Islet of Langerhans (tissue), 1 donor: ENCODE measurements around the gene IL1RAPL1.

Experiments
- FAIRE-seq: peaks from one replicate; lab custom pipeline; 2011; peaks lifted over from hg19 to GRCh38; lab: Jason Lieb, UNC

The IL1RAPL1 gene

DNA sequence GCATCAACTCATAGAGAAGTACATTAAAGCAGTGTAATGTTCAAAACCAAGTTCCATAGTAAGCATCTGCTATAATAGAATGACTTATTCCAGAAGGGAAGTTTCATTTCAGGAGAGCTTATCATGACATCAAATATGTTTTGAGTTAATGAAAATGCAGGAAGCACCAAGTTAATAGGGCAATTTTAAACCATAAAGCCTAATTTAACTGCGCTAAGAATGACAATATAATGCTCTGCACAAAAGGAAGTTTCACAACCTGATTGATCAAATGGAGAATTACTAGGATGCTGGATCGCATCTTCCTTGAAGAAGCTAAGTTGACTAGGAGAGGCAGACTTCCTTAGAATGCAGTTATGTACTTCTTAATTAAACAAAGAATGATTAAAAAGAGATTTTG is 1211.2 kb downstream of the IL1RAPL1 start:
- no peak for FAIRE-seq

DNA sequence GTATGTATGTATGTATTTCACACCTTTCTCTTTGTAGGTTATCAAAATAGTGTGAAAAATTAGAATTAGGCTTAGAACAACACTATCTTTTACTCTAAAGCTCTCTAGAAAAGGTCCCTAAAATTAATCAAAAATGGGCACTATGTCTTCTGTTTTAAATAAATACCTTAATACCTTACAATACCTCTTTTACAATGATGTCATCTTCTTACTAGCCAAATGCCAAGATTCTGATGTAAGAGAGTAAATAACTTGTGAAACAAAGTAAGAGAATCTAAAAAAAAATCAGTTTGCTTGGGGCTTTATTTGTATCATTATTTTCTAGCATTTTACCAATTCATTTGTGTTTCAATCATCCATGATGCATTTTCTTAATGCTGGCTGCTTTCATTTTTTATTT is 1225.9 kb downstream of the IL1RAPL1 start:
- FAIRE-seq, result no peak

DNA sequence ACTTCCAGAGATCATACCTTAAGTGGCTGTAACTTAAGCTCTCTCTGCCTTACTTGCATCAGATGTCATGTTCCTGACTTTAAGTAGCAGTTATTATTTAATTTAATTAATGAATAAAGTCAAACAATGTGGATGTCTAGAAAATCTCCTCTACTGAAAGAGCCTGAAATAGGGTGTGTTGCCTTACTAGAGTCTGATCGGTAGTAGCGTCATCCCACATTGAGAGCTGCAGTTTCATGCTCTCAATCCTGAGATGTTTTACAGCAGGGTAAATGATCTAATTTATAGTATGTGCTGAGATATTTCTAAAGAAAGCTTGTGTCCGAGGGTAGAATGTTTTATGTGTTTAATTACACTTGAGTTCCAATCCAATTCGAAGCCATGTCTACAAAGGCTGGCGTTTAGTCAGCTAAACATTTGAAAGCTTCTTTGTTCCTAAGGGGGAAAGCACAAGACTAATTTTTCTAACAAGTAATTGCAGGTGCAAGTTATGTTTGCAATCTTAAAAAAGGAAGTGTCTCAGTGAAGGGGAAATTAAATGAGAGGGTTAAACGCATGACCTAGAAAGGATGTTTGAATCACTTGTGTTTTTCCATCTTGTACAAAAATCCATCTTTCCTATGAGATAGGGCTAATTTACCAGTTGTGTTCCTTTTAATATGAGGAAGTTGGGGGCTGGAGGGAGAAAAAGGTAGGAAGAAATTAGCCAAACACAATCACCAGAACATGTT is 1237.1 kb downstream of the IL1RAPL1 start:
- FAIRE-seq, result no peak

DNA sequence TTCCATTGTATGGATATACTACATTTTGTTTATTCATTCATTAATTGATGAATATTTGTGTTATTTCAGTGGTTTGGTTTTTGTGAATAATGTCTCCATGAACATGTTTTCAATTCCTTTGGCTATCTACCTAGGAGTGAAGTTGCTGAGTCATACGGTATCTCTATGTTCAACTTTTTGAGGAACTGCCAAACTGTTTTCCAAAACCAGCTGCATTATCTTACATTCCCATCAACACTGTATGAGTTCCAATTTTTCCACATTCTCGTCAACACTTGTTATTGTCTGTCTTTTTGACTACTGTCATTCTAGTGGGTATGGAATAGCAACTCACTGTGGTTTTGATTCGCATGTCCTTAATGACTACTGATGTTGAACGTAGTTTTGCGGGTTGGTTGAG is 1239.5 kb downstream of the IL1RAPL1 start:
- FAIRE-seq, result no peak

DNA sequence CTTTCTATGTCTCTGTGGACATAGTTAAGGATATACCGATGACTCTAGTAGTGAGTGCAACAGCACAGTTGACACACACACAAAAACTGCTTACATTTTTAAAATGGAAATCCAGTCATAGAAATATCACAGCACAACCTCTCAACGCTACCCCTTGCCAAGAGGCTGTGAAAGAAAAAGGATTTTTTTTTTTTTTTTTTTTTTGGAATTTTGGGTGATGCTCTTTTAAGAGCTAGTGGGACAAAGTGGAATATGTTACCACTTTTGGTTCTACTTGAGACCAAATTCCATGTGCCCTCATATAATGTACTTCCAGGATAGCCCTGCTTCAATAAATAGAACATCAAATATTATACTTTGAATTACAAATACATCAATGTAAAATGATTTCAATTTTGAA is 1247.1 kb downstream of the IL1RAPL1 start:
- no peak for FAIRE-seq

DNA sequence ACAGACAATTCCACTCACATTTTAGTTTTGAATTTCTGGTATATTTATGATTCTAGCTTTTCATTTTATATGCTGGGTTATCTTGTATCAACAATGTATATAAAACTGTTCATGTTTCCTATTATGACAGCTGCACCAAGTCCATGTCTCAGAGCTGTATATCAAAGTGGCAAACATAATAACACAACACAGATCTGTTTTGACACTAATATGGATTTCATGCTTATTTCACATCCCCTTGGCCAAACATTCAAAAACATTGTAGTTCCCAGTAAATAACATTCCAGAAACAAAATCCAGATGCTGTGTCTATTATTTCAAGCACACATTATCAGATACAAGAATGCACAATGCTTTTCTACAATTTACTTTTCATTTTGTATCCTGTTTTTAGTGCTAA is 1247.5 kb downstream of the IL1RAPL1 start:
- FAIRE-seq, result no peak

DNA sequence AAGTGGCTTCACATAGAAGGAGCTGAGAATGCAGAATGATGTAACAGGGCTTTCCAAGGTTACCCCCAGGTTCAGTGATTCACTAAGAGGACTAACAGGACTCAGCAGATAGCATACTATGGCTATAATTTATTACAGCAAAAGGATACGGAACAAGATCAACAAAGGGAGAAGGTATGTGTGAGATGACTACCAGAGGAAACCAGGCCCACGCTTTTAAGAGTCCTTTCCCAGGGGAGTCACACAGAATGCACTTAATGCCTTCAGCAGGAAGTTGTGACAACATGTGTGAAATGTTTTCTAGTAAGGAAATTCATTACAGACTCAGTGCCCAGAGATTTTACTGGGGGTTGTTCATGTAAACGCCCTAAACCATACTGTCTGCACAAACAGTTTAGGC is 1254.5 kb downstream of the IL1RAPL1 start:
- FAIRE-seq, result no peak

DNA sequence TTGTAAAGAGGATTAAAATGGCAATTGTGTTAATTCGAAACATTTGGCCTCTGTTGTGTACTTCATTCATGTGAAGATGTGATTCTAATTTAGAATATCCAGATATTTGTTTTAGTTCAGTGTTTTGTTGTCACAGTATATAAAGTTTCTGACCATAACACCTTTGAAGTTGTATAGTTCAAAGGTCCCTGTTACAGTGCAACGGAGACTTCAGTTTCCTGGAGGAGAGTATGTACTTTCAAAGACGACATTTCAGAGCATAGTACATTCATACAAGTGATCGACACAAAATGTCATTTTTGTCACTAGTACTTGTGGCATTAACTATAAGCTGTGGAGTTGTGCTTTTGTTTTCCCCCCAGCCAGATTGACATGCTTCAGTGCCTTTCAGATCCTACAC is 1255.3 kb downstream of the IL1RAPL1 start:
- FAIRE-seq, result no peak

DNA sequence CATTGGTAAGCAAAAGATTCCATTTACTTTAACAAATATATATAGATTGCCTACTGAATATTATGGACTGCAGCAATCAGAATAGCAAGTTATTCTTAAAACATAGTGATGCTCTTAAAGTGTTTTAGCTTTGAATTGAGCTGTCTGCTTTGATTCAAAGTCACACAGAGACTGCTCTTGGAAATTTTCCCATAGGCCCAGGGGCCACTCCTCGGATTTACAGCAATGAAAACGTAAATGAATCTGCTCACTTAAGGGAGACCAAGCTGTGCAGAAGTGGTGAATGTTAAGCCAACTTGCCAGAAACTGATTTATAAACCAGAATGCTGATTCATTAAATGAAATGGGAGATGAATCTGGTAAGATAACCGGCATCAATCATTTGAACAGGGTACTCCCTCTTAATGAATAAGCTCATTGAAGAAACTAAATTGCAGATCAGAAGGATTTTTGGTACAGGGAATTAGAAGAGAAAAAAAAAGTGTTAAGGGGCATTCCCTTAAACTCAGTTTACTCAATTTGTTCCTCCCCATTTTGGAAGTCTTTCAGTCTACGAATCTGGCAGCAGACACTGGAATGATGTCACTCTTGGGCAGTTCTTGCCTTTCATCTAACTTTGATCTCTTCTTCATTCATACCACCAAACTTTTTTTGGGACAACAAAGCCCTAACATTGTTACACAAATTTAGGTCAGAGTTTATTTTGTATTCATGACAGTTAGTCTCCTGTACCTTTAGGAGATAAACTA is 1264.8 kb downstream of the IL1RAPL1 start:
- no peak for FAIRE-seq

DNA sequence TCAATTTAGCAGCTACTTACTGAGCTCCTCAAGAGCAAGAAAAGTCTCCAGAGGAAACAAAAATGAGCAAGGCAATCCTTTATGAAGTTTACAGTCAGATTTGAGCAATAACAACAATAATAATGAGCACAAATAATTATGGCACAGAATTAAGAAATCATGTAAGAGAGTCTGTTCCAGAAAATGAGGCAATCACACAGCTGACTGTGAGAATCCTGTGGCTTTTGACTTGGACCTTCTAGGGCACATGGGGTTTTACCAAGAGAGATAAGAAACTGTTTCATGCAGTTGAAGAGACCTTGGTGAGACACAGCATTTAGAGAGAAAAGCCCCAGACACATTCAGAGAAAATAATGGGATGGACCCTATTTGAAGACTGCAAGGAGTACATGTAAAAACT is 1265.5 kb downstream of the IL1RAPL1 start:
- no peak for FAIRE-seq

DNA sequence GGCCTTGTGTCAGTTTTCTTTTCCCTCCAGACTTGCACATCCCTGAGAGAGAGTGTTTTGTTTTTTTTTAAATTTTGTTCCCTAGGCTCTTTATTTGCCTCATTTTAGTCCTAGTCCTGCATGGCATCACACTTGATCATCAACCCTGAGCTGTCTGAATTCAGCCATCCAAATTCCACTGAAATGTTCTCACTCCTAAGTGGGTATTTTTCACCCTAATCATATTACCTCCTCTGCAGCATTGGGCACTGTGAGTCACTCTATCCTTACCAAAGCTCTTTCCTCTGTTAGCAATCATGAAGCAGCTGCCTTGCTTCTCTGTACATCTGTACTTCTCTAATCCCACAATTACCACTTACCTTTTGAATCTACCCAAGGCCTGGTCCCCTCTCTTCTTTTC is 1271.5 kb downstream of the IL1RAPL1 start:
- FAIRE-seq, result no peak

DNA sequence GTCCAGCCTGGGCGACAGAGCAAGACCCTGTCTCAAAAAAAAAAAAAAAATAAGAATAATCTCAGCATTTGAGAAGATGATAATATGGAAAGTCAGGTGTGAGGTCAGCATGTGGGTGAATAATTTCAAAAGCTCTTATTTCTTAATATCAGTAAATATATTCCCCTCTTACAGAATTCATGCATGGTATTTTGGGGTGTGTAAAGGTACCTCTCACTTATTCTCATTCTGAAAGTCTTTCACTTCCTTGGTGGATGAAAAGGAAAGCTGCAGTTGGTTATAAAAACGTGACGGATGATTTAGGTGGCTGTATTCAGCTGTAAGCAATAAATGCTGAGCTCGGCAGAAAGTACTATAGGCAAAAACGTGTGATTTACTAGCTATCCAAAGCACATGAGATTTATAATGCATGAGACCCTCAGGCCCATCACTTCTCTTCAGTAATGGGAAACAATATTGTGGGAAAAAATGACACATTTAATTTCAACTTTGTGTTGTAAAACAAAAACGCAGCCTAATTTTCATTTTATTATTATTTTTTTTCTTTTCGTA is 1275.0 kb downstream of the IL1RAPL1 start:
- FAIRE-seq, result no peak

DNA sequence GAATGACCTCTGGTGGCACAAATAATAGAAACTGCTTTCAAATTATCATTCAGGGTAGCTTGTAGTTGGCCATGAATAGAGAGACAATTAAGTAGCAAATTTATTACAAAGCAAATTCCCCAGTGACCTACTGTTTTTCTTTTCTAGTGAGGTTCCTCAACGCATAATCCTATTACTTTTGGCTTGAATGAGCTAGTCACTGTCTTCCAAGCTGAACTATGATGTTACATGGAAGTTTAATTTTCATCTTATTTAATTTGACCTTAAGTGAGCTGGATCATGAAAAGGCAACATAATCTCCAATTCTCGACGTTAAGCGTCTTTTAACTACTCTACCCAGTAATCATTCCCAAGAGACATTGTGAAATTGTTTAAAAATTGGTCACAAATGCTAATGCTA is 1280.7 kb downstream of the IL1RAPL1 start:
- no peak for FAIRE-seq

DNA sequence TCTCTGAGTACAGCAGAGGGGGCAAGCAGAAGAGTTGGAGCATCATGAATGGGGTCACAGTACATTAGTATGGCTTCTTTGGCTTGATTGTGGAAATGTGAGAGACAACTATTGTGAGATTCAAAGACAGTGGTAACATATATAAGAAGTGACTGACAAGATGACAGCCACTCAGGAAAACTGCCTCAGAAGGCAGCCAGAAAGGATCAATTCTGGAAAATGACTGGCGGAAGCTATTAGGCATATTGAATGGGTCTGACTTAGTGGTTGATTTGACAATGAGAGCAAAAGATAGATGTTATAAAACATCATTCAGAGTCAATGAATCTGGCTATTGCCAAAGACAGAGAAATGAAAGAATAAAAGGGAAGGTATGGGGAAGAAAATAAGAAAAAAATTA is 1282.6 kb downstream of the IL1RAPL1 start:
- no peak for FAIRE-seq

DNA sequence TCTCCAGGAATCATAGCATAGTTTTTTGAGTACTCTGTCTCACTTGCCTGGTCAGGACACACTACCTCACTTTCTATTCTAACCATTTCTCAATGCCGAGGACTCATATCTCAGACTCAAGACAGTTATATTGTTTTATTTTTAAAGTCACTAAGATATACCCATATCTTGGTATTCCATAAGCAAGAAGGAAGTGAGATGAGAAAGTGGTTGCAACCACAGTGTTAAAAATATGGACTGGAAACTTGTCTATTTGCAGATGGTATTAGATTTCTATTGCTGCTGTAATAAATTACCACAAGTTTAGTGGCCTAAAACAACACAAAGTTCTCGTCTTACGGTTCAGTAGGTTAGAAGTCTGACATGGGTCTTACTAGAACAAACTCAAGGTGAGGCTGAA is 1283.4 kb downstream of the IL1RAPL1 start:
- no peak for FAIRE-seq

DNA sequence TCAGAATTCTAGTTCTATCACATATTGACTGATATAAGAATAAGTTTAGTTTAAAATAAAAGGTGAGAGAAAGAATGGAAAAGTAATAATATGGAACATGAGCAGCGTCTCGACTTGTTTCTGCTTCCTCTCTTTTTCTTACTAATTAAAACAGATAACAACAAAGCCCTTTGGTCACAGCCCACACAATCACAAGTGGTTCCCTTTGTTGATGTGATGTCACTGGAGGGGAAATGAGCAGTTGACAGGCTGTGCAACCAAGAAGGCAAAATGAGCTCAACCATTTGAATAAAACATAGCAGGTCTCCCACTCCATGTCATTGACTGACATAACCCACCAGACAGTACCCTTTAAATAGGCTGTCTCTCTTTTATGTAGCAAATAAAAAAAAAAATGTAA is 1285.6 kb downstream of the IL1RAPL1 start:
- no peak for FAIRE-seq

DNA sequence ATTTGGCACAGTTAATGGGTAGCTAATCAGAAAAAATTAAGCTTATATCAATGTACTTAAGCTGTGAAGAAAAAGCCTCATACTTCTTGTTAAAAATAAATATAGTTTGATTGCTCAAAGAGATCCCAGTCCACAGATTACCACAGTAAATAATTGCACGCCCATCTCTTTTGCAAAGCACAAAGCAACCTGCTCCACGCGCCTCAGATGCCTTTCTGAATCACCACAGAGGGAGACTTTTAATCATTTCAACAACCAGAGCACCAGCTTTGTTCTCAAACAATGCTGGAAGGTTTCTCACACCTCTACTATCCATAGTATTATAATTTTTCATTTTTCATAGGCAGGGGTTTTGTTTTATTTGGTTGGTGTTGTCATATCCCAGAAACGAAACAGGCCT is 1289.5 kb downstream of the IL1RAPL1 start:
- no peak for FAIRE-seq

DNA sequence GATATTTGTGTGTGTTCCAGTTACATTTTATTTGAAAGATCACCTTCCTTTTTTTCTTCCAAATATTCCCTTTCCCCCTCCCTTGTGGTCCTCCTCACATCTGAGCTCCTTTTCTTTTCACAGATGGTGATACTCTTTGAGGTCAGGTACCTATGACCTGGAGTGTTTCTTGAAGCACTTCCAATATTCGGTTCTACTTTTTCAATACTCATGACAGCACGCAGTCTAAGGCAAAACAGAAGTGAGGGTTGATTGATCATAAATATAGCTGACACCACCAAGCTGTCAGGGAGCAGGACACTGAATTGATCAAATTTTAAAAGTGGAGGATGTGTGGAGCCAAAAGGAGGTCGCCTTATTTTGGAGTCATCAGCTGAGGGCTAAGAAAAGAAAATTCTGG is 1293.7 kb downstream of the IL1RAPL1 start:
- FAIRE-seq, result no peak

DNA sequence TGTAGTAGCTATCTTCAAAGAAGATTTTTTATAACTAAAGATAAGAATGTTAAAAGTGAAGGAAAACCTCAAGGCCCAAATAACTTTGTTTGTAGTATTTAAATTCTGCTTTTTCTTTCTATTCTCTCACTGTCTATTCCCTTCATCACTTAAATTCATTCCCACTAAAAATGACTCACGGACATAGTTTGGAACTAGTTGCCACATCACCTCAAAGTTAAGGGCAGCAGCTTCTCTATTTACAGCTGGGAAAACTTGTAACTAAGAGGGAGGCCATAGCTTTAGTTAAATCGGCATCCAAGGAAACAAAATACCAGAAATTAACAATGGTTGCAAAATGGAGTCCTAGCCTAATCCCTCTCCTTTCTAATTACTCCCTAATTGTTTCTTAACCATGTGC is 1302.8 kb downstream of the IL1RAPL1 start:
- FAIRE-seq, result no peak

DNA sequence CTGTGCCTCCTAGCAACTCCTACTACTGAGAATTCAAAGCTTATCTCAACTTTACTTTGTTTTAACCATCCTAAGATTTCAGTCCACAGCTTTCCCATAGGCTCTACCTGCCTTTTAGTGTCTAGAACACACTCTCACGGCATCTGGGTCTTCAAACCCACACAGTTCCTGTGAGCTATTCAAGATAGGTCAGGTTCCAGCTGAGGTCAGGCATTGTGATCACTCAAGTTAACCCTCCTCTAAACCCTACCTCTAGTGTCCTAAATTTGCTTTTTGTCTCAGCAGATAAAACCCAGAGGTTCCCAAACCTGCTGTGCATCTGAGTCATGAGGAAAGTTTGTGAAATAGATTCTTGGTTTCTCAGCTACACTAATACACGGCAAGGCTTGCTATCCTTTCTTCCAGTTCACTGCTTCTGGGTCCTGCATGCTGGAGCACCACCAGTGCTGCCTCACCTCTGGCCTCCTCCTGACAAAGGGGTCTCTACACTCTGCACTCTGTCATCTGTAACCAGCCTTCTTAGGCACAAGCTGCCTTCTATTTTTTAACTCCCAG is 1303.5 kb downstream of the IL1RAPL1 start:
- no peak for FAIRE-seq

DNA sequence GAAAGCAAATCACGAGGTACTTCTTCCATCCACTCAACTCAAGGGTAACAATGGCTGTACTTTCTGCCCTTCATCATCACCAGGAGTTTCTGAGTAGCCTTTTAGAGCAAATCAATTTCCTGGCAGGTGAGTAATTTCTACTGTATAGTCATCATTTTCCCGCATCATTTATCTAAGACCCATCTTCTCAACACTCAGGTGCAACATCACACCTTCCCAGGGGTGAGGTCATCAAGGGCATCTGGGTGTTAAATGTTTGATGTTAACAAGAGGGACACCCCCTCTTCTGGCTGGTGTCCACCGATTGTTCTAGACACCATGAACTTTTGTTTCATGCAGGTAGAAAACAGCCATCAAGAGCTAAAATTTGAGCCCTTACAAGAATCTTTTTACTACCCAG is 1314.8 kb downstream of the IL1RAPL1 start:
- no peak for FAIRE-seq

DNA sequence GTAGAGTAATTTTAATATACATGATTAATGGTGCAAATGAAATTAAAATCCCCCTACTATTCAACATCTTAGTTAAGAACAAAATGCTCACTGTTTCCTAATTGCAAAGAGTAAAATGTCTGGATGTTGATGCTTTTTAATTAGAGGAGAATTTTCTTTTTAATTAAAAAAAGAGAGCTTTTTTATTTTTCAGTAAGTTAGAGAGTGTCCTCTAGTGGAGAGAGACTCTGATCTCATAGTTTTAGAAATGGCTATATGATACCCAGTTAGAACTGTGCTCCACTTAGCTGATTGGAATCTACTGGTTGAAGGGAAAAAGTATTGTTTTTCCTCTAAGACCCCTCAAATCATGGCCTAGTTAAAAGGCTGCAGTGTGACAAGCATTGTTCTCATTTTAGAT is 1316.1 kb downstream of the IL1RAPL1 start:
- FAIRE-seq, result no peak

DNA sequence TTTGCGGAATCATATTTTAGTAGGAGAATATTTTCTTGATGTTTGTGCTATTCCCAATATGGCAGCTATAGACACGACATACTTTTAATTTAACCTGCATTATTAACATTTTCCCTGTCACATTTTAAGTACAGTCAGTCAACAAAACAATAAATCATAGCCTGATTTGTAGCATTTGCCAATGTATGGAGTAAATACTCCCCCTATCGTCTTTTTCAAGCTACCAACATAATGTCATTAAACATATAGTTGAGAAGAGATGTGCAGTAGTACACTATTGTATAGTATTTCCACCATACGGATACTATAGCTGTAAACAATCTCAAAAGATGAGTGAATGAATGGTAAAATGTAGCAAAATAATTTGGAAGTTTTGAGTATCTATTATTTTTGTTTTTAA is 1324.4 kb downstream of the IL1RAPL1 start:
- FAIRE-seq, result no peak

DNA sequence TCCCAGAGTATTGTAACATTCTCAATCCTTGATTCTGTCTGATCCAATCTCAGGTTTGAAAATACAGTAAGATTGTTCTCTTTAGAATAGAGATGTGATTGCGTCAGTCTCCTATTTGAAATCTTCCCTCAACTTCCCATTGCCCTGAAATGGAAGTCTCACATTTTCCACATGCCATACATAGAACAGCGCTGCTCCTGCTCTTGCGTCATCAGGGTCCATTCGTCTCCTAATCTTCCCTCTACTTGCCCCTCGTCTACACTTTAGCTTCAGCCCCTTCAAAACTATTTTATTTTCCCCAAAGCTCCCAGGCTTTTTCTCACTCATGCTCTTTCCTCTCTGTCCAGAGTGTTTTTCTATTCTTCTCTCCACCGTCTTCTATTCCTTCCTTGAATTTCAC is 1326.4 kb downstream of the IL1RAPL1 start:
- no peak for FAIRE-seq
